Measurements from ENCODE around the gene LRRC32. TPM values are rescaled to one million over a fixed set of nuclear protein-coding genes. Genes with fewer than 3 reads are reported as not detected.

Gene LRRC32
- polyA plus RNA-seq, 1 donor (not counting 4 experiments of a cell fraction or from before 2014, with no cell fraction given), result not detected

GRCh38 chr11:76655501-76656049 lies 15.0 kb downstream of the LRRC32 start:
- H3K36me3 ChIP-seq (ENCODE audit: control insufficient read depth in 2 of 2, extremely low read depth in 1 of 2, insufficient read depth in 2 of 2, low read length in 2 of 2), result no peaks in the 10 kb centered on the region
- H3K9ac ChIP-seq (ENCODE audit: control insufficient read depth, extremely low read depth, insufficient read depth, low read length), result no peak overlapping the region
- dilution Hi-C loops (cut with MboI; ENCODE audit: extremely low pct_ligation_motif_present, low sequenced_read_pairs), result no loop called here
- peaks cover 17% of the 10 kb centered on the region for H3K27me3 ChIP-seq (ENCODE audit: control insufficient read depth, extremely low read depth, insufficient read depth, low read length)
- no peak overlapping the region for H3K27ac ChIP-seq (ENCODE audit: control insufficient read depth, insufficient read depth, low read length)
- no peak for TF ChIP-seq CTCF (optimal IDR thresholded peaks at IDR 0.05 in 1 of 3, IDR thresholded peaks at IDR 0.05 in 1 of 3, conservative IDR thresholded peaks at IDR 0.05 in 1 of 3; ENCODE audit: extremely low read depth in 1 of 3, insufficient read depth in 2 of 3, low read length in 3 of 3)
- no peak for TF ChIP-seq EZH2 (IDR thresholded peaks at IDR 0.05; ENCODE audit: low read length)
- H2AFZ ChIP-seq (ENCODE audit: control insufficient read depth, low read length), result no peak overlapping the region
- no peaks in the 10 kb centered on the region for H3K79me2 ChIP-seq (ENCODE audit: control insufficient read depth, insufficient read depth, low read length)
- FAIRE-seq (no peak), DNase-seq (ENCODE audit: low read depth, low spot score) (no peak)
- no peaks in the 10 kb centered on the region for H3K4me1 ChIP-seq (ENCODE audit: control insufficient read depth, extremely low read depth, insufficient read depth, low read length)
- H4K20me1 ChIP-seq (ENCODE audit: control insufficient read depth, extremely low read depth, insufficient read depth, low read length), result no peaks in the 10 kb centered on the region
- no peak overlapping the region for H3K4me2 ChIP-seq (ENCODE audit: control insufficient read depth, extremely low read depth, insufficient read depth, low read depth, low read length)
- H3K9me3 ChIP-seq (ENCODE audit: control insufficient read depth, low read depth, low read length), result no peaks in the 10 kb centered on the region
- H3K9me1 ChIP-seq (ENCODE audit: control insufficient read depth, extremely low read depth, insufficient read depth, low read length), result no peaks in the 10 kb centered on the region
- H3K4me3 ChIP-seq (ENCODE audit: control insufficient read depth in 2 of 3, extremely low read depth in 1 of 3, insufficient read depth in 2 of 3, low read depth in 1 of 3, low read length in 3 of 3), result no peak overlapping the region

GRCh38 chr11:76654980-76655379 lies 15.6 kb downstream of the LRRC32 start:
- no peak overlapping the region for H3K9ac ChIP-seq (ENCODE audit: control insufficient read depth, extremely low read depth, insufficient read depth, low read length)
- no peak overlapping the region for H3K27ac ChIP-seq (ENCODE audit: control insufficient read depth, insufficient read depth, low read length)
- FAIRE-seq, result no peak

More at GRCh38 chr11:76654980-76655379, 15.6 kb downstream of the LRRC32 start:
- no peak overlapping the region for H3K4me2 ChIP-seq (ENCODE audit: control insufficient read depth, extremely low read depth, insufficient read depth, low read depth, low read length)
- H3K9me1 ChIP-seq (ENCODE audit: control insufficient read depth, extremely low read depth, insufficient read depth, low read length), result no peaks in the 10 kb centered on the region
- no peak overlapping the region for H3K4me3 ChIP-seq (ENCODE audit: control insufficient read depth in 2 of 3, extremely low read depth in 1 of 3, insufficient read depth in 2 of 3, low read depth in 1 of 3, low read length in 3 of 3)
- H3K27me3 ChIP-seq (ENCODE audit: control insufficient read depth, extremely low read depth, insufficient read depth, low read length), result peaks cover 21% of the 10 kb centered on the region
- no peaks in the 10 kb centered on the region for H3K9me3 ChIP-seq (ENCODE audit: control insufficient read depth, low read depth, low read length)
- no peak for DNase-seq (ENCODE audit: low read depth, low spot score)
- no peaks in the 10 kb centered on the region for H3K4me1 ChIP-seq (ENCODE audit: control insufficient read depth, extremely low read depth, insufficient read depth, low read length)
- no peaks in the 10 kb centered on the region for H4K20me1 ChIP-seq (ENCODE audit: control insufficient read depth, extremely low read depth, insufficient read depth, low read length)
- no peak overlapping the region for H2AFZ ChIP-seq (ENCODE audit: control insufficient read depth, low read length)
- no peak for TF ChIP-seq CTCF (optimal IDR thresholded peaks at IDR 0.05 in 1 of 3, IDR thresholded peaks at IDR 0.05 in 1 of 3, conservative IDR thresholded peaks at IDR 0.05 in 1 of 3; ENCODE audit: extremely low read depth in 1 of 3, insufficient read depth in 2 of 3, low read length in 3 of 3)
- H3K36me3 ChIP-seq (ENCODE audit: control insufficient read depth in 2 of 2, extremely low read depth in 1 of 2, insufficient read depth in 2 of 2, low read length in 2 of 2), result no peaks in the 10 kb centered on the region
- H3K79me2 ChIP-seq (ENCODE audit: control insufficient read depth, insufficient read depth, low read length), result no peaks in the 10 kb centered on the region
- dilution Hi-C loops (cut with MboI; ENCODE audit: extremely low pct_ligation_motif_present, low sequenced_read_pairs), result no loop called here

All from keratinocyte (primary cell).